NCI-H1436 treated with DMSO at 0.1 percent for 48 hours (cell line): ENCODE results near the gene NLGN4X.

ENCODE experiments used
- DNase-seq: peaks from one replicate; lab custom pipeline; 2025; lab: John Stamatoyannopoulos, UW

Gene NLGN4X

GRCh38 chrX:6151971-6152370 lies 76.7 kb downstream of the NLGN4X start:
- no peak for DNase-seq

GRCh38 chrX:6149060-6149872 lies 79.4 kb downstream of the NLGN4X start:
- peak; percentile 52 for DNase-seq

GRCh38 chrX:6134255-6134654 lies 94.4 kb downstream of the NLGN4X start:
- no peak for DNase-seq

GRCh38 chrX:6132970-6133369 lies 95.7 kb downstream of the NLGN4X start:
- DNase-seq, result no peak

GRCh38 chrX:6131287-6131686 lies 97.4 kb downstream of the NLGN4X start:
- no peak for DNase-seq

- DNase-seq, result no peak
Observed at GRCh38 chrX:6129195-6129594, 99.5 kb downstream of the NLGN4X start.

- DNase-seq, result no peak
Observed at GRCh38 chrX:6120329-6120728, 108.3 kb downstream of the NLGN4X start.

- no peak for DNase-seq
Observed at GRCh38 chrX:6095469-6095868, 133.2 kb downstream of the NLGN4X start.

GRCh38 chrX:6074532-6074931 lies 154.1 kb downstream of the NLGN4X start:
- no peak for DNase-seq

- DNase-seq, result no peak
Observed at GRCh38 chrX:6071731-6072130, 156.9 kb downstream of the NLGN4X start.

GRCh38 chrX:6067600-6067999 lies 161.1 kb downstream of the NLGN4X start:
- no peak for DNase-seq

- no peak for DNase-seq
Observed at GRCh38 chrX:6053141-6053540, 175.5 kb downstream of the NLGN4X start.

- DNase-seq, result no peak
Observed at GRCh38 chrX:6052111-6052745, 176.4 kb downstream of the NLGN4X start.

GRCh38 chrX:6049132-6049531 lies 179.5 kb downstream of the NLGN4X start:
- DNase-seq, result no peak

- no peak for DNase-seq
Observed at GRCh38 chrX:6041630-6042029, 187.0 kb downstream of the NLGN4X start.

- DNase-seq, result no peak
Observed at GRCh38 chrX:6029014-6029413, 199.7 kb downstream of the NLGN4X start.

- no peak for DNase-seq
Observed at GRCh38 chrX:6026980-6027379, 201.7 kb downstream of the NLGN4X start.

GRCh38 chrX:6026429-6026828 lies 202.2 kb downstream of the NLGN4X start:
- no peak for DNase-seq

- DNase-seq, result no peak
Observed at GRCh38 chrX:6024204-6024603, 204.5 kb downstream of the NLGN4X start.

GRCh38 chrX:6021316-6022091 lies 207.2 kb downstream of the NLGN4X start:
- no peak for DNase-seq

GRCh38 chrX:6019076-6019475 lies 209.6 kb downstream of the NLGN4X start:
- DNase-seq, result no peak

GRCh38 chrX:6015423-6015822 lies 213.2 kb downstream of the NLGN4X start:
- no peak for DNase-seq

GRCh38 chrX:6012357-6012756 lies 216.3 kb downstream of the NLGN4X start:
- no peak for DNase-seq
